Ishikawa (cell line): ENCODE data around the gene AFMID.

Experiments used
- EP300 ChIP-seq: IDR thresholded peaks from 2 replicates; pipeline ENCODE4 v1.6.1; 2012; ENCODE audit warnings: borderline replicate concordance
- MAX ChIP-seq: IDR thresholded peaks from 2 replicates; pipeline ENCODE4 v1.6.1; 2012
- RAD21 ChIP-seq: IDR thresholded peaks from 2 replicates; pipeline ENCODE4 v1.6.1; 2012; ENCODE audit warnings: low read depth
- USF1 ChIP-seq: IDR thresholded peaks from 2 replicates; pipeline ENCODE4 v1.6.1; 2012
- TF ChIP-seq, protein P1 (sequence below): IDR thresholded peaks from 2 replicates; pipeline ENCODE4 v1.6.1; 2012; ENCODE audit warnings: low read depth, mild to moderate bottlenecking

GRCh38 chr17:78146881-78147280 lies 40.3 kb upstream of the AFMID start:
- TF ChIP-seq, protein P1, sequence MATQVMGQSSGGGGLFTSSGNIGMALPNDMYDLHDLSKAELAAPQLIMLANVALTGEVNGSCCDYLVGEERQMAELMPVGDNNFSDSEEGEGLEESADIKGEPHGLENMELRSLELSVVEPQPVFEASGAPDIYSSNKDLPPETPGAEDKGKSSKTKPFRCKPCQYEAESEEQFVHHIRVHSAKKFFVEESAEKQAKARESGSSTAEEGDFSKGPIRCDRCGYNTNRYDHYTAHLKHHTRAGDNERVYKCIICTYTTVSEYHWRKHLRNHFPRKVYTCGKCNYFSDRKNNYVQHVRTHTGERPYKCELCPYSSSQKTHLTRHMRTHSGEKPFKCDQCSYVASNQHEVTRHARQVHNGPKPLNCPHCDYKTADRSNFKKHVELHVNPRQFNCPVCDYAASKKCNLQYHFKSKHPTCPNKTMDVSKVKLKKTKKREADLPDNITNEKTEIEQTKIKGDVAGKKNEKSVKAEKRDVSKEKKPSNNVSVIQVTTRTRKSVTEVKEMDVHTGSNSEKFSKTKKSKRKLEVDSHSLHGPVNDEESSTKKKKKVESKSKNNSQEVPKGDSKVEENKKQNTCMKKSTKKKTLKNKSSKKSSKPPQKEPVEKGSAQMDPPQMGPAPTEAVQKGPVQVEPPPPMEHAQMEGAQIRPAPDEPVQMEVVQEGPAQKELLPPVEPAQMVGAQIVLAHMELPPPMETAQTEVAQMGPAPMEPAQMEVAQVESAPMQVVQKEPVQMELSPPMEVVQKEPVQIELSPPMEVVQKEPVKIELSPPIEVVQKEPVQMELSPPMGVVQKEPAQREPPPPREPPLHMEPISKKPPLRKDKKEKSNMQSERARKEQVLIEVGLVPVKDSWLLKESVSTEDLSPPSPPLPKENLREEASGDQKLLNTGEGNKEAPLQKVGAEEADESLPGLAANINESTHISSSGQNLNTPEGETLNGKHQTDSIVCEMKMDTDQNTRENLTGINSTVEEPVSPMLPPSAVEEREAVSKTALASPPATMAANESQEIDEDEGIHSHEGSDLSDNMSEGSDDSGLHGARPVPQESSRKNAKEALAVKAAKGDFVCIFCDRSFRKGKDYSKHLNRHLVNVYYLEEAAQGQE, result no peak
- TF ChIP-seq EP300, result no peak
- no peak for TF ChIP-seq USF1
- TF ChIP-seq MAX, result no peak
- TF ChIP-seq RAD21, result no peak
